GM23338 (cell line): ENCODE measurements around the gene HDAC9. TPM values are rescaled to one million over a fixed set of nuclear protein-coding genes. Genes with fewer than 3 reads are reported as not detected.

ENCODE experiments used
- ATAC-seq: fragments of 200-7000 bp; cut with Tn5 transposase; 3 replicates; pipeline ENCODE4 v1.9.1; 2020
- DNase-seq: peaks from one replicate; pipeline ENCODE4 v3.0.0-alpha.2; 2015; ENCODE audit warnings: low spot score
- H2AFZ ChIP-seq: fragments of 200-600 bp; sonication (generic); 2 replicates; pipeline ENCODE4 v1.8.0; 2016; ENCODE audit warnings: antibody characterized with exemption, mild to moderate bottlenecking, moderate library complexity
- H3F3A ChIP-seq: fragments of 200-600 bp; sonication (generic); replicated peaks from 2 replicates; pipeline ENCODE4 v1.8.0; 2017; ENCODE audit warnings: antibody characterized with exemption, mixed run types, low read depth
- H3K27ac ChIP-seq: fragments of 200-600 bp; sonication (generic); 2 replicates; pipeline ENCODE4 v1.6.1; 2016; ENCODE audit warnings: low read depth
- H3K27me3 ChIP-seq: fragments of 200-600 bp; sonication (generic); 2 replicates; pipeline ENCODE4 v1.8.0; 2016; ENCODE audit warnings: mild to moderate bottlenecking, mixed run types, moderate library complexity; ENCODE audit not compliant: insufficient read depth
- H3K36me3 ChIP-seq: fragments of 200-600 bp; sonication (generic); 2 replicates; pipeline ENCODE4 v1.8.0; 2016; ENCODE audit warnings: mild to moderate bottlenecking; ENCODE audit not compliant: insufficient read depth
- H3K4me1 ChIP-seq: fragments of 200-600 bp; sonication (generic); 2 replicates; pipeline ENCODE4 v1.8.0; 2016; ENCODE audit warnings: mild to moderate bottlenecking, moderate library complexity; ENCODE audit not compliant: insufficient read depth
- H3K4me2 ChIP-seq: fragments of 200-600 bp; sonication (generic); 2 replicates; pipeline ENCODE4 v1.7.1; 2017; ENCODE audit warnings: mixed run types
- H3K4me3 ChIP-seq: fragments of 200-600 bp; sonication (generic); 2 replicates; pipeline ENCODE4 v1.6.1; 2016; ENCODE audit warnings: mixed run types
- H3K79me2 ChIP-seq: fragments of 200-600 bp; sonication (generic); replicated peaks from 2 replicates; pipeline ENCODE4 v1.8.0; 2017; ENCODE audit warnings: mild to moderate bottlenecking; ENCODE audit not compliant: insufficient read depth
- H3K9me2 ChIP-seq: fragments of 200-600 bp; sonication (generic); 2 replicates; pipeline ENCODE4 v1.8.0; 2017; ENCODE audit not compliant: insufficient read depth
- H4K20me1 ChIP-seq: fragments of 200-600 bp; sonication (generic); replicated peaks from 2 replicates; pipeline ENCODE4 v1.8.0; 2017; ENCODE audit warnings: mild to moderate bottlenecking; ENCODE audit not compliant: insufficient read depth
- H3K27ac Mint-ChIP-seq: 2 replicates; pipeline ENCODE4 v1.8.0; 2020; ENCODE audit warnings: inconsistent platforms, mild to moderate bottlenecking, moderate library complexity, mixed read lengths
- H3K27me3 Mint-ChIP-seq: 3 replicates; pipeline ENCODE4 v1.8.0; 2022; ENCODE audit warnings: low read depth, mild to moderate bottlenecking, moderate library complexity, mixed read lengths, inconsistent platforms; ENCODE audit not compliant: insufficient read depth, poor library complexity
- H3K36me3 Mint-ChIP-seq: 3 replicates; pipeline ENCODE4 v1.8.0; 2021; ENCODE audit warnings: low read depth, mild to moderate bottlenecking, inconsistent platforms, moderate library complexity, mixed read lengths
- H3K4me1 Mint-ChIP-seq: 3 replicates; pipeline ENCODE4 v1.8.0; 2020; ENCODE audit warnings: mild to moderate bottlenecking, inconsistent platforms, mixed read lengths
- H3K4me3 Mint-ChIP-seq: 3 replicates; pipeline ENCODE4 v1.8.0; 2021; ENCODE audit warnings: moderate library complexity, mild to moderate bottlenecking, inconsistent platforms, mixed read lengths
- H3K9me3 Mint-ChIP-seq: 3 replicates; pipeline ENCODE4 v1.8.0; 2020; ENCODE audit warnings: moderate library complexity, mild to moderate bottlenecking, inconsistent platforms, mixed read lengths
- EZH2phosphoT487 ChIP-seq: fragments of 200-600 bp; sonication (generic); IDR thresholded peaks from one replicate; pipeline ENCODE4 v1.8.1; 2018; ENCODE audit warnings: antibody characterized with exemption; ENCODE audit not compliant: unreplicated experiment
- JUNB ChIP-seq: IDR thresholded peaks from one replicate; pipeline ENCODE4 v1.6.1; 2016; ENCODE audit warnings: antibody characterized with exemption; ENCODE audit not compliant: unreplicated experiment
- NANOG ChIP-seq: IDR thresholded peaks from 2 replicates; pipeline ENCODE4 v1.6.1; 2016; ENCODE audit warnings: antibody characterized with exemption, borderline replicate concordance
- ZNF114 ChIP-seq: fragments of 250-450 bp; sonication (Bioruptor Pico); IDR thresholded peaks from 2 replicates; pipeline ENCODE4 v1.5.0; 2020; ENCODE audit warnings: mild to moderate bottlenecking, moderate library complexity
- ZNF331 ChIP-seq: fragments of 250-450 bp; sonication (Bioruptor Pico); IDR thresholded peaks from 2 replicates; pipeline ENCODE4 v1.5.0; 2020; ENCODE audit warnings: low read depth, mild to moderate bottlenecking, moderate library complexity
- polyA plus RNA-seq: library from polyadenylated mRNA; unstranded; fragments of >200 nt; fragmentation: Nextera tagmentation; extraction: Ambion mirVana; gene quantifications from 2 replicates; pipeline ENCODE4 v1.2.1, GENCODE V29; 2016
- total RNA-seq: library from RNA; depleted of rRNA; stranded (reverse); fragments of >200 nt; shearing (Covaris generic); gene quantifications from 2 replicates; pipeline ENCODE4 v1.2.3, GENCODE V29; 2014
- TF ChIP-seq, protein P1 (sequence below), 2 experiments: fragments of 200-600 bp in 1 of 2; sonication (generic) in 1 of 2; conservative IDR thresholded peaks; 2 replicates each; pipeline versions ENCODE4 v1.5.1 to v1.6.1; 2016 to 2017; ENCODE audit warnings: antibody characterized with exemption in 2 of 2, low read depth in 2 of 2, mild to moderate bottlenecking in 2 of 2, moderate library complexity in 1 of 2
- TF ChIP-seq, protein P2 (sequence below): fragments of 250-450 bp; sonication (Bioruptor Pico); IDR thresholded peaks from 2 replicates; pipeline ENCODE4 v1.5.0; 2020; ENCODE audit warnings: mild to moderate bottlenecking, moderate library complexity

The HDAC9 gene
- total and polyA plus RNA-seq, 2 experiments from 2014 or later, result 8.3 to 18.5 TPM

DNA sequence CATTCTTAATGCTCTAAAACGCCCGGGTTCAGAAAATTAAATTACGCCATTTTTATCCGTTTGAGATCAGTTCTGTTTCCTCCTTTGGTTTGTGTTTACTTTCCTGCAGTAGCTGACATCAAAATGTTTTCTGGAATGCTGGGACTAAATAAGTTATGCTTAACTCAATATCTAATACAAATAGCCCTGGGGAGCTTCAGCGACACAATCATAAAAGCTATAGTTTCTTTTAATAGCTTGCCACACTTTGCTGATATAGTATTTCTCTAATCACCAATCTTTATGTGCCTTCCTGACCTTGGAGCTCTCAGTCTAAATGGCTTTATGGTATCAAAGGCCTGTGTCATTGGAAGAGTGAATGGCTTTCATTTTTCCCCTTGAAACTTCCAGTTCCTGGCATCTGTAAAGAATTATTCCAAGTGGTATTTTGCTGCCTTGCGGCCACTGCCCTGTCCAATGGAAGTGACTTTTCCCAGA lies 202.7 kb downstream of the HDAC9 start:
- H2AFZ ChIP-seq, result no peak overlapping the region
- no peaks in the 10 kb centered on the region for H3K9me3 Mint-ChIP-seq

DNA sequence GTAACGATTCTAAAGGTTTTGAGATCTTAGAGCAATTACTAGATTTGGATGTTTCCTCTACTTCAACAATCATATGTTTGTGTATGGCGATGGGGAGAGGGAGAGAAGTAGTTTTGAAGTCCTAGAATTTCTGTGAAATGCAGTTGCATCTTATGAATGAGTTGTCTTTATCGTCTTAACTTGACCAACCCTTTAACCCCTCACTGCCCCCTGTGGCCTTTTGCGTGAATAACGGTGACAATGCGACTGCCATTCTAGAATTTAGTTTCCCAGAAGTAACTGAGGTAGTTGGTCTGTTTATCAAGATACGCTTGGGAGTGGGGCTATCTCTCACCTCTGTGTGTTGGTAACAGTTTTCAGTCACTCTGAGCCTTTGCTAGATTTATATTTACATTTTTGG lies 204.6 kb downstream of the HDAC9 start:
- Mint-ChIP-seq H3K4me3 (no peak overlapping the region), H3K27me3 (no peaks in the 10 kb centered on the region), H3K4me1 (no peaks in the 10 kb centered on the region; the same call in 1 of the 3 replicates), H3K27ac (0 out of 2 replicates have a peak overlapping the region, but pooled peaks have one; percentile 32), H3K9me3 (no peaks in the 10 kb centered on the region), H3K36me3 (no peaks in the 10 kb centered on the region)
- no peak overlapping the region for H3K4me3 ChIP-seq
- DNase-seq, result peak; percentile 76
- no peak overlapping the region for H2AFZ ChIP-seq
- no peaks in the 10 kb centered on the region for H3K79me2 ChIP-seq
- no peak overlapping the region for H3K4me2 ChIP-seq
- H3K27ac ChIP-seq, result no peak overlapping the region
- no peaks in the 10 kb centered on the region for H4K20me1 ChIP-seq
- H3K36me3 ChIP-seq, result no peaks in the 10 kb centered on the region
- TF ChIP-seq JUNB (no peak), ZNF331 (no peak), NANOG (no peak), ZNF114 (CRISPR knock-in tag) (no peak)
- TF ChIP-seq, protein P1, sequence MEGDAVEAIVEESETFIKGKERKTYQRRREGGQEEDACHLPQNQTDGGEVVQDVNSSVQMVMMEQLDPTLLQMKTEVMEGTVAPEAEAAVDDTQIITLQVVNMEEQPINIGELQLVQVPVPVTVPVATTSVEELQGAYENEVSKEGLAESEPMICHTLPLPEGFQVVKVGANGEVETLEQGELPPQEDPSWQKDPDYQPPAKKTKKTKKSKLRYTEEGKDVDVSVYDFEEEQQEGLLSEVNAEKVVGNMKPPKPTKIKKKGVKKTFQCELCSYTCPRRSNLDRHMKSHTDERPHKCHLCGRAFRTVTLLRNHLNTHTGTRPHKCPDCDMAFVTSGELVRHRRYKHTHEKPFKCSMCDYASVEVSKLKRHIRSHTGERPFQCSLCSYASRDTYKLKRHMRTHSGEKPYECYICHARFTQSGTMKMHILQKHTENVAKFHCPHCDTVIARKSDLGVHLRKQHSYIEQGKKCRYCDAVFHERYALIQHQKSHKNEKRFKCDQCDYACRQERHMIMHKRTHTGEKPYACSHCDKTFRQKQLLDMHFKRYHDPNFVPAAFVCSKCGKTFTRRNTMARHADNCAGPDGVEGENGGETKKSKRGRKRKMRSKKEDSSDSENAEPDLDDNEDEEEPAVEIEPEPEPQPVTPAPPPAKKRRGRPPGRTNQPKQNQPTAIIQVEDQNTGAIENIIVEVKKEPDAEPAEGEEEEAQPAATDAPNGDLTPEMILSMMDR (conservative IDR thresholded peaks at IDR 0.05; ENCODE audit: low read depth in 2 of 2), result peak; percentile 55 to 60
- TF ChIP-seq, protein P2, sequence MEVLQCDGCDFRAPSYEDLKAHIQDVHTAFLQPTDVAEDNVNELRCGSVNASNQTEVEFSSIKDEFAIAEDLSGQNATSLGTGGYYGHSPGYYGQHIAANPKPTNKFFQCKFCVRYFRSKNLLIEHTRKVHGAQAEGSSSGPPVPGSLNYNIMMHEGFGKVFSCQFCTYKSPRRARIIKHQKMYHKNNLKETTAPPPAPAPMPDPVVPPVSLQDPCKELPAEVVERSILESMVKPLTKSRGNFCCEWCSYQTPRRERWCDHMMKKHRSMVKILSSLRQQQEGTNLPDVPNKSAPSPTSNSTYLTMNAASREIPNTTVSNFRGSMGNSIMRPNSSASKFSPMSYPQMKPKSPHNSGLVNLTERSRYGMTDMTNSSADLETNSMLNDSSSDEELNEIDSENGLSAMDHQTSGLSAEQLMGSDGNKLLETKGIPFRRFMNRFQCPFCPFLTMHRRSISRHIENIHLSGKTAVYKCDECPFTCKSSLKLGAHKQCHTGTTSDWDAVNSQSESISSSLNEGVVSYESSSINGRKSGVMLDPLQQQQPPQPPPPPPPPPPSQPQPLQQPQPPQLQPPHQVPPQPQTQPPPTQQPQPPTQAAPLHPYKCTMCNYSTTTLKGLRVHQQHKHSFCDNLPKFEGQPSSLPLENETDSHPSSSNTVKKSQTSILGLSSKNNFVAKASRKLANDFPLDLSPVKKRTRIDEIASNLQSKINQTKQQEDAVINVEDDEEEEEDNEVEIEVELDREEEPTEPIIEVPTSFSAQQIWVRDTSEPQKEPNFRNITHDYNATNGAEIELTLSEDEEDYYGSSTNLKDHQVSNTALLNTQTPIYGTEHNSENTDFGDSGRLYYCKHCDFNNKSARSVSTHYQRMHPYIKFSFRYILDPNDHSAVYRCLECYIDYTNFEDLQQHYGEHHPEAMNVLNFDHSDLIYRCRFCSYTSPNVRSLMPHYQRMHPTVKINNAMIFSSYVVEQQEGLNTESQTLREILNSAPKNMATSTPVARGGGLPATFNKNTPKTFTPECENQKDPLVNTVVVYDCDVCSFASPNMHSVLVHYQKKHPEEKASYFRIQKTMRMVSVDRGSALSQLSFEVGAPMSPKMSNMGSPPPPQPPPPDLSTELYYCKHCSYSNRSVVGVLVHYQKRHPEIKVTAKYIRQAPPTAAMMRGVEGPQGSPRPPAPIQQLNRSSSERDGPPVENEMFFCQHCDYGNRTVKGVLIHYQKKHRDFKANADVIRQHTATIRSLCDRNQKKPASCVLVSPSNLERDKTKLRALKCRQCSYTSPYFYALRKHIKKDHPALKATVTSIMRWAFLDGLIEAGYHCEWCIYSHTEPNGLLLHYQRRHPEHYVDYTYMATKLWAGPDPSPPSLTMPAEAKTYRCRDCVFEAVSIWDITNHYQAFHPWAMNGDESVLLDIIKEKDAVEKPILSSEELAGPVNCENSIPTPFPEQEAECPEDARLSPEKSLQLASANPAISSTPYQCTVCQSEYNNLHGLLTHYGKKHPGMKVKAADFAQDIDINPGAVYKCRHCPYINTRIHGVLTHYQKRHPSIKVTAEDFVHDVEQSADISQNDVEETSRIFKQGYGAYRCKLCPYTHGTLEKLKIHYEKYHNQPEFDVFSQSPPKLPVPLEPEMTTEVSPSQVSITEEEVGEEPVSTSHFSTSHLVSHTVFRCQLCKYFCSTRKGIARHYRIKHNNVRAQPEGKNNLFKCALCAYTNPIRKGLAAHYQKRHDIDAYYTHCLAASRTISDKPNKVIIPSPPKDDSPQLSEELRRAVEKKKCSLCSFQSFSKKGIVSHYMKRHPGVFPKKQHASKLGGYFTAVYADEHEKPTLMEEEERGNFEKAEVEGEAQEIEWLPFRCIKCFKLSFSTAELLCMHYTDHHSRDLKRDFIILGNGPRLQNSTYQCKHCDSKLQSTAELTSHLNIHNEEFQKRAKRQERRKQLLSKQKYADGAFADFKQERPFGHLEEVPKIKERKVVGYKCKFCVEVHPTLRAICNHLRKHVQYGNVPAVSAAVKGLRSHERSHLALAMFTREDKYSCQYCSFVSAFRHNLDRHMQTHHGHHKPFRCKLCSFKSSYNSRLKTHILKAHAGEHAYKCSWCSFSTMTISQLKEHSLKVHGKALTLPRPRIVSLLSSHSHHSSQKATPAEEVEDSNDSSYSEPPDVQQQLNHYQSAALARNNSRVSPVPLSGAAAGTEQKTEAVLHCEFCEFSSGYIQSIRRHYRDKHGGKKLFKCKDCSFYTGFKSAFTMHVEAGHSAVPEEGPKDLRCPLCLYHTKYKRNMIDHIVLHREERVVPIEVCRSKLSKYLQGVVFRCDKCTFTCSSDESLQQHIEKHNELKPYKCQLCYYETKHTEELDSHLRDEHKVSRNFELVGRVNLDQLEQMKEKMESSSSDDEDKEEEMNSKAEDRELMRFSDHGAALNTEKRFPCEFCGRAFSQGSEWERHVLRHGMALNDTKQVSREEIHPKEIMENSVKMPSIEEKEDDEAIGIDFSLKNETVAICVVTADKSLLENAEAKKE, result no peak
- no peaks in the 10 kb centered on the region for H3K9me2 ChIP-seq
- no peaks in the 10 kb centered on the region for H3K27me3 ChIP-seq
- ATAC-seq, result peak; percentile 64
- no peaks in the 10 kb centered on the region for H3K4me1 ChIP-seq
- H3F3A ChIP-seq, result no peaks in the 10 kb centered on the region

More for the DNA sequence above, 202.7 kb downstream of the HDAC9 start:
- no peak overlapping the region for H3K27ac Mint-ChIP-seq
- no peaks in the 10 kb centered on the region for H3K79me2 ChIP-seq
- DNase-seq, result no peak
- ATAC-seq, result no peak
- TF ChIP-seq EZH2phosphoT487, result no peak
- no peaks in the 10 kb centered on the region; the same call in 1 of the 3 replicates for H3K4me1 Mint-ChIP-seq
- H4K20me1 ChIP-seq, result no peaks in the 10 kb centered on the region
- no peaks in the 10 kb centered on the region for H3K27me3 ChIP-seq
- H3K4me2 ChIP-seq, result no peak overlapping the region
- H3K9me2 ChIP-seq, result no peaks in the 10 kb centered on the region
- H3K4me3 ChIP-seq, result no peak overlapping the region
- no peaks in the 10 kb centered on the region for H3F3A ChIP-seq
- H3K36me3 Mint-ChIP-seq, result no peaks in the 10 kb centered on the region
- H3K27ac ChIP-seq, result no peak overlapping the region
- no peak overlapping the region for H3K4me3 Mint-ChIP-seq
- H3K36me3 ChIP-seq, result no peaks in the 10 kb centered on the region
- no peaks in the 10 kb centered on the region for H3K27me3 Mint-ChIP-seq
- H3K4me1 ChIP-seq, result no peaks in the 10 kb centered on the region
